HCT116 (cell line): ENCODE measurements around the gene SLC35A4. TPM values are rescaled to one million over a fixed set of nuclear protein-coding genes. Genes with fewer than 3 reads are reported as not detected.

Source experiments
- ATAC-seq: fragments of 200-7000 bp; cut with Tn5 transposase; 2 replicates; pipeline ENCODE4 v1.9.1; 2020; ENCODE audit warnings: mild to moderate bottlenecking, moderate library complexity
- BruUV-seq: library from RNA; stranded (reverse); fragments of 400-500 nt; replicated peaks from 2 replicates; lab custom pipeline; 2021; lab: Mats Ljungman, UMichigan
- CTCF ChIA-PET: fragments of 300-600 bp; sonication (Branson Sonifier 250); formaldehyde crosslinking; loops from one replicate; lab custom pipeline; 2021; ENCODE audit warnings: antibody characterized with exemption; lab: Charles Lee
- POLR2A ChIA-PET: fragments of 300-600, 350-600 bp; sonication (Branson Sonifier 250); formaldehyde crosslinking; loops from one replicate; lab custom pipeline; 2021; ENCODE audit warnings: antibody characterized with exemption; lab: Charles Lee
- RAD21 ChIA-PET, 2 experiments: fragments of 300-600 bp; sonication (Branson Sonifier 250); formaldehyde crosslinking; loops; one replicate each; lab custom pipeline; 2023; ENCODE audit warnings: low total read pairs in 2 of 2; ENCODE audit not compliant: uncharacterized antibody in 2 of 2, unreplicated experiment in 2 of 2, low non-redundant PET in 1 of 2; lab: Charles Lee
- DNase-seq: peaks from one replicate; pipeline ENCODE4 v3.0.0-alpha.2; 2010; ENCODE audit warnings: low read depth, low spot score
- H2AFZ ChIP-seq: fragments of 200-600 bp; shearing (Covaris generic), sonication (generic); 2 replicates; pipeline ENCODE4 v1.6.1; 2017; ENCODE audit warnings: low read depth, mixed run types, mixed read lengths, antibody characterized with exemption, low read length; ENCODE audit not compliant: poor library complexity, severe bottlenecking
- H3K27ac ChIP-seq: 2 replicates; pipeline ENCODE4 v1.5.1; 2012; ENCODE audit warnings: low read depth, low read length
- H3K27me3 ChIP-seq: fragments of 200-600 bp; sonication (generic); 2 replicates; pipeline ENCODE4 v1.6.1; 2016; ENCODE audit warnings: mixed run types, low read length, mixed read lengths; ENCODE audit not compliant: insufficient read depth
- H3K36me3 ChIP-seq, 2 experiments: fragments of 200-500 bp in 1 of 2; fragments of 200-600 bp in 1 of 2; sonication (Bioruptor generic) in 1 of 2; sonication (generic) in 1 of 2; 2 replicates each; pipeline versions ENCODE4 v1.5.1 to v1.6.1; 2014 to 2016; ENCODE audit warnings: low read length in 2 of 2, inconsistent platforms in 1 of 2, mixed read lengths in 1 of 2, mixed run types in 1 of 2; ENCODE audit not compliant: insufficient read depth in 2 of 2, control insufficient read depth in 1 of 2
- H3K4me1 ChIP-seq, 2 experiments: fragments of 200-600 bp in 1 of 2; sonication (generic) in 1 of 2; 2 replicates each; pipeline versions ENCODE4 v1.5.1 to v1.6.1; 2012 to 2017; ENCODE audit warnings: low read length in 2 of 2, inconsistent platforms in 1 of 2, mild to moderate bottlenecking in 1 of 2, mixed read lengths in 1 of 2, mixed run types in 1 of 2, moderate library complexity in 1 of 2; ENCODE audit not compliant: insufficient read depth in 2 of 2, control insufficient read depth in 1 of 2
- H3K4me2 ChIP-seq: fragments of 200-600 bp; sonication (generic); 2 replicates; pipeline ENCODE4 v1.6.1; 2017; ENCODE audit warnings: mixed run types, low read length, mixed read lengths
- H3K4me3 ChIP-seq, 2 experiments: fragments of 200-600 bp in 1 of 2; sonication (generic) in 1 of 2; replicated peaks in 1 of 2; 2 replicates each; pipeline ENCODE4 v1.5.1; 2011 to 2016; ENCODE audit warnings: low read length in 2 of 2, control low read depth in 1 of 2, low read depth in 1 of 2, mild to moderate bottlenecking in 1 of 2, mixed read lengths in 1 of 2, mixed run types in 1 of 2
- H3K79me2 ChIP-seq: fragments of 200-600 bp; sonication (generic); 2 replicates; pipeline ENCODE4 v1.6.1; 2017; ENCODE audit warnings: mild to moderate bottlenecking, mixed run types, low read length, moderate library complexity, mixed read lengths; ENCODE audit not compliant: insufficient read depth
- H3K9ac ChIP-seq: fragments of 200-600 bp; sonication (generic); 2 replicates; pipeline ENCODE4 v1.6.1; 2016; ENCODE audit warnings: low read length, mixed read lengths
- H3K9me2 ChIP-seq: fragments of 200-600 bp; sonication (generic), shearing (Covaris generic); 2 replicates; pipeline ENCODE4 v1.6.1; 2017; ENCODE audit warnings: mixed run types, mild to moderate bottlenecking, moderate library complexity; ENCODE audit not compliant: insufficient read depth
- H3K9me3 ChIP-seq, 2 experiments: fragments of 200-500 bp in 1 of 2; fragments of 200-600 bp in 1 of 2; sonication (Bioruptor generic) in 1 of 2; sonication (generic) in 1 of 2; 2 replicates each; pipeline ENCODE4 v1.6.1; 2014 to 2017; ENCODE audit warnings: low read length in 2 of 2, mixed read lengths in 2 of 2, inconsistent platforms in 1 of 2, low read depth in 1 of 2, mild to moderate bottlenecking in 1 of 2, mixed run types in 1 of 2, moderate library complexity in 1 of 2; ENCODE audit not compliant: control insufficient read depth in 1 of 2, insufficient read depth in 1 of 2
- H4K20me1 ChIP-seq: fragments of 200-600 bp; sonication (generic), shearing (Covaris generic); 2 replicates; pipeline ENCODE4 v1.6.1; 2017; ENCODE audit warnings: mixed run types, mild to moderate bottlenecking, moderate library complexity; ENCODE audit not compliant: insufficient read depth
- CBX3 ChIP-seq: IDR thresholded peaks from 2 replicates; pipeline ENCODE4 v1.6.1; 2012; ENCODE audit warnings: low read depth
- CEBPB ChIP-seq: IDR thresholded peaks from 2 replicates; pipeline ENCODE4 v1.6.1; 2012; ENCODE audit warnings: low read depth
- EGR1 ChIP-seq: IDR thresholded peaks from 2 replicates; pipeline ENCODE4 v1.6.1; 2012; ENCODE audit warnings: low read depth
- ELF1 ChIP-seq: IDR thresholded peaks from 2 replicates; pipeline ENCODE4 v1.6.1; 2012; ENCODE audit warnings: low read depth, borderline replicate concordance
- EZH2 ChIP-seq: fragments of 200-600 bp; sonication (generic); IDR thresholded peaks from 2 replicates; pipeline ENCODE4 v1.6.1; 2017; ENCODE audit warnings: antibody characterized with exemption, mixed run types
- FOSL1 ChIP-seq: IDR thresholded peaks from 2 replicates; pipeline ENCODE4 v1.6.1; 2012; ENCODE audit warnings: low read depth
- JUND ChIP-seq: IDR thresholded peaks from 2 replicates; pipeline ENCODE4 v1.6.1; 2012
- POLR2A ChIP-seq: IDR thresholded peaks from 2 replicates; pipeline ENCODE4 v1.7.0; 2011; ENCODE audit warnings: borderline replicate concordance; ENCODE audit not compliant: insufficient read depth, insufficient read length; ENCODE audit errors: extremely low read depth
- SIN3A ChIP-seq: IDR thresholded peaks from 2 replicates; pipeline ENCODE4 v1.6.1; 2012; ENCODE audit warnings: low read depth
- SP1 ChIP-seq: IDR thresholded peaks from 2 replicates; pipeline ENCODE4 v1.6.1; 2012; ENCODE audit warnings: low read depth
- TCF7L2 ChIP-seq: IDR thresholded peaks from 2 replicates; pipeline ENCODE4 v1.7.0; 2011; ENCODE audit warnings: borderline replicate concordance, inconsistent platforms; ENCODE audit not compliant: insufficient read depth, insufficient read length; ENCODE audit errors: extremely low read depth
- YY1 ChIP-seq: IDR thresholded peaks from 2 replicates; pipeline ENCODE4 v1.6.1; 2011; ENCODE audit warnings: low read length, low read depth, moderate library complexity, mild to moderate bottlenecking; ENCODE audit not compliant: insufficient replicate concordance; ENCODE audit errors: extremely low read depth
- ZNF274 ChIP-seq: fragments of 200-500 bp; sonication (Bioruptor generic); IDR thresholded peaks from 2 replicates; pipeline ENCODE4 v1.6.1; 2014; ENCODE audit warnings: mild to moderate bottlenecking, low read depth, low read length, inconsistent platforms
- intact Hi-C: fragments of 100-400 bp; cut with micrococcal nuclease; formaldehyde crosslinking; loops from 2 replicates; pipeline ENCODE4 v1.10.0; 2022
- total RNA-seq: library from RNA; stranded (reverse); gene quantifications from one replicate; pipeline ENCODE4 v1.2.1, GENCODE V29; 2021; ENCODE audit not compliant: unreplicated experiment
- TF ChIP-seq, protein P1 (sequence below): IDR thresholded peaks from 2 replicates; pipeline ENCODE4 v1.6.1; 2012; ENCODE audit warnings: low read depth

The SLC35A4 gene
- total RNA-seq, 1 experiment from 2014 or later, result 37.5 TPM

DNA sequence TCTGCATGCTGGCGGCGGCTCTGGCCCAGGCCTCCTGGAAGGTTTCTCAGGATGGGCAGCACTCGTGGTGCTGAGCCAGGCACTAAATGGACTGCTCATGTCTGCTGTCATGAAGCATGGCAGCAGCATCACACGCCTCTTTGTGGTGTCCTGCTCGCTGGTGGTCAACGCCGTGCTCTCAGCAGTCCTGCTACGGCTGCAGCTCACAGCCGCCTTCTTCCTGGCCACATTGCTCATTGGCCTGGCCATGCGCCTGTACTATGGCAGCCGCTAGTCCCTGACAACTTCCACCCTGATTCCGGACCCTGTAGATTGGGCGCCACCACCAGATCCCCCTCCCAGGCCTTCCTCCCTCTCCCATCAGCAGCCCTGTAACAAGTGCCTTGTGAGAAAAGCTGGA lies 3.2 kb downstream of the SLC35A4 start:
- DNase-seq (no peak), ATAC-seq (no peak)
- POLR2A ChIA-PET, result no interaction called here
- Histone ChIP-seq H3K4me1 (peaks cover 7 to 19% of the 10 kb centered on the region in 2 experiments; a peak in 3 of 4 replicates), H3K4me2 (no peak overlapping the region), H4K20me1 (no peaks in the 10 kb centered on the region), H3K9ac (no peak overlapping the region), H3K9me3 (no peaks in the 10 kb centered on the region), H3K79me2 (peaks cover 27% of the 10 kb centered on the region), H3K9me2 (no peaks in the 10 kb centered on the region), H3K27me3 (no peaks in the 10 kb centered on the region), H3K4me3 (no peak overlapping the region), H3K36me3 (peaks cover 0 to 15% of the 10 kb centered on the region in 2 experiments; a peak in 3 of 4 replicates), H3K27ac (no peak overlapping the region), H2AFZ (no peak overlapping the region)
- TF ChIP-seq POLR2A, result no peak
- TF ChIP-seq ZNF274, result no peak
- no peak for TF ChIP-seq YY1
- no peak for TF ChIP-seq SP1
- TF ChIP-seq ELF1, result no peak
- no peak for TF ChIP-seq CEBPB
- TF ChIP-seq JUND, result no peak
- no peak for TF ChIP-seq CBX3
- TF ChIP-seq EGR1, result no peak
- no peak for TF ChIP-seq FOSL1
- TF ChIP-seq EZH2, result no peak
- TF ChIP-seq, protein P1, sequence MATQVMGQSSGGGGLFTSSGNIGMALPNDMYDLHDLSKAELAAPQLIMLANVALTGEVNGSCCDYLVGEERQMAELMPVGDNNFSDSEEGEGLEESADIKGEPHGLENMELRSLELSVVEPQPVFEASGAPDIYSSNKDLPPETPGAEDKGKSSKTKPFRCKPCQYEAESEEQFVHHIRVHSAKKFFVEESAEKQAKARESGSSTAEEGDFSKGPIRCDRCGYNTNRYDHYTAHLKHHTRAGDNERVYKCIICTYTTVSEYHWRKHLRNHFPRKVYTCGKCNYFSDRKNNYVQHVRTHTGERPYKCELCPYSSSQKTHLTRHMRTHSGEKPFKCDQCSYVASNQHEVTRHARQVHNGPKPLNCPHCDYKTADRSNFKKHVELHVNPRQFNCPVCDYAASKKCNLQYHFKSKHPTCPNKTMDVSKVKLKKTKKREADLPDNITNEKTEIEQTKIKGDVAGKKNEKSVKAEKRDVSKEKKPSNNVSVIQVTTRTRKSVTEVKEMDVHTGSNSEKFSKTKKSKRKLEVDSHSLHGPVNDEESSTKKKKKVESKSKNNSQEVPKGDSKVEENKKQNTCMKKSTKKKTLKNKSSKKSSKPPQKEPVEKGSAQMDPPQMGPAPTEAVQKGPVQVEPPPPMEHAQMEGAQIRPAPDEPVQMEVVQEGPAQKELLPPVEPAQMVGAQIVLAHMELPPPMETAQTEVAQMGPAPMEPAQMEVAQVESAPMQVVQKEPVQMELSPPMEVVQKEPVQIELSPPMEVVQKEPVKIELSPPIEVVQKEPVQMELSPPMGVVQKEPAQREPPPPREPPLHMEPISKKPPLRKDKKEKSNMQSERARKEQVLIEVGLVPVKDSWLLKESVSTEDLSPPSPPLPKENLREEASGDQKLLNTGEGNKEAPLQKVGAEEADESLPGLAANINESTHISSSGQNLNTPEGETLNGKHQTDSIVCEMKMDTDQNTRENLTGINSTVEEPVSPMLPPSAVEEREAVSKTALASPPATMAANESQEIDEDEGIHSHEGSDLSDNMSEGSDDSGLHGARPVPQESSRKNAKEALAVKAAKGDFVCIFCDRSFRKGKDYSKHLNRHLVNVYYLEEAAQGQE, result no peak
- TF ChIP-seq SIN3A, result no peak
- no peak for TF ChIP-seq TCF7L2
- RAD21 ChIA-PET, result no interaction called here
- CTCF ChIA-PET, result no interaction called here
- BruUV-seq, result no TSS peak
- intact Hi-C loops, result no loop called here
